Kasumi-1 (cell line): Measurements from ENCODE around the gene ATP7B.
"Not testable (repeated sequence)": the region's sequence is repeated elsewhere in the genome, so short reads cannot be mapped to it uniquely, and the experiment has no call there.

Experiments used
- DNase-seq, 2 experiments: peaks; one replicate each; lab custom pipeline; 2025; lab: John Stamatoyannopoulos, UW

ATP7B gene

DNA sequence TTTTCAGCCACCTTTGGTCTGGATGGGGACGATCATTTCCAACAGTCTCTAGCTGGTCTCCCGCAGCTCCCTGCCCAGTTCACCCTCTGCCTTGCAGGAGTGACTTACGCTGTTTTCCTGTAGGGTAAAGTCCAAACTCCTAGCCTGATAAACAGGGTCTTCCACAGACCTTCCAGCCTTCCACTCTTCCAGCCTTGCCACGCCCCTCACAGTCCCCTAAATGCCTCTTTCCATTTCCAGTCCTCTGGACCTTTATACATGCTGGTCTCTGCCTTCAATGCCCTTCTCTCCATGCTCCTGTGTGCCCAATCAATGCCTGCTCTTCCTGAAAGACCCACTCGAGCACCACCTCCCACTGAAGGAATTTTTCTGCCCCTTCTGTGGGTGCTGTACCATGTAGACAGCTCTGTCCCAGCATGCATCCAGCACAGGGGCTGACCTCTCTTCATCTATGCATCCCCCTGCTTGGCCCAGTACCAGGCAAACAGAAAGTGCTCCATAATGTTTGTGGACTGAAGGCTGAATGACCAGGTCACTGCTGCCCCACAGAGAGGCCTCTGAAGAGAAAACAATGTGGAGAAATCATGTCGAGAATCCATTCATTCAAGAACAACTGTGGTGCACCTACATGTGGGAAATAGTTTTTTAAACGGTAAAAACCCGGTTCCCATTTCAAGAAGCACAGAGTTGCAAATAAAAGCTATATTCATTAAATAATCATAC lies 4.6 kb downstream of the ATP7B start:
- no peak for DNase-seq

DNA sequence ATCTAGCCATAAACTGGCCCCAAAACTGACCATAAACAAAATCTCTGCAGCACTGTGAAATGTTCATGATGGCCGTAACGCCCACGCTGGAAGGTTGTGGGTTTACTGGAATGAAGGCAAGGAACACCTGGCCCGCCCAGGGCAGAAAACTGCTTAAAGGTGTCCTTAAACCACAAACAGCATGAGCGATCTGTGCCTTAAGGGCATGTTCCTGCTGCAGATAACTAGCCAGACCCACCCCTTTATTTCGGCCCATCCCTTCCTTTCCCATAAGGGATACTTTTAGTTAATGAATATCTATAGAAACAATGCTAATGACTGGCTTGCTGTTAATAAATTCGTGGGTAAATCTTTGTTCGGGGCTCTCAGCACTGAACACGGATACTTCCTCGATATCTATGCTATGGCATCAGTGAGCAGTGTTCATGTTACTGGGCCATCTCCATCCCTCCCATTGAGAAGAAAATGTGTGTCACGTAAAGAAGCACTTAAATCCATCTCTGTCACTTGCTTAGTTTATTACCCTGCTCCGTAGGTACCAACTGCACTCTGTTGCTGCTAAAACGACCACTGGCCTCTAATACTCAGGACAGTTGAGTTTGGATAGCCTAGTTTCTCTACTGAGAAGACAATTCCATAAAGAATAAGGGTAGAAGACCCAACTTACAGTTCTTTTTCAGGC lies 5.3 kb downstream of the ATP7B start:
- DNase-seq: no peak

DNA sequence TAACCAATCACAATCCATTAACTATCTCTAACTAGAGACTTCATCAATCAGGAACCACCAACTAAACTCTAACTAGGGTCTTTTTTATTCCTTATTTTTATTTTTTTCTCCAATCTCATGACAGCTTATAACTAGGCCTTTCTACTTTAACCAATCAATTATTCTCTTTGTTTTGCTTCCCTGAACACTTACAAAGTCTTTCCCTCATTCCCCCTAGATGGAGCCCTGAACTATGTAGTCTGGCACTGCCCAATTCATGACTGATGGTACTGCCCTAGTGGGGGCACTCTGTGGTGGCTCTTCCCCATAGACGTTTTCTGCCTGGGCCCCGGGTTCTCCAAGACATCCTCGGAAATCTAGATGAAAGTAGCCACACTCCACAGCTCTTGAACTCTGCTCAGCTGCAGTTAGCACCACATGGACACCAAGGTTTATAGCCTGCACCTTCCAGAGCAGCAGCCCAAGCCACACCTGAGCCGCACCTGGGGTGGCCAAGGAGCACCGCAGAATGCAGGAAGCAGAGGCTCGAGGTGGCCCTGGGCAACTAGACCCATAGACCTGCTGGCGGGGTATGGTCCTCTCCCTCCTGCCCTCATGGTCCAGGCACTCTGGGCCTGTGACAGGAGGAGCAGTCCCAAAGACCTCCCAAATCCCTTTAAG lies 6.6 kb downstream of the ATP7B start:
- DNase-seq: peak in 1 of 2 experiments; percentile 23

DNA sequence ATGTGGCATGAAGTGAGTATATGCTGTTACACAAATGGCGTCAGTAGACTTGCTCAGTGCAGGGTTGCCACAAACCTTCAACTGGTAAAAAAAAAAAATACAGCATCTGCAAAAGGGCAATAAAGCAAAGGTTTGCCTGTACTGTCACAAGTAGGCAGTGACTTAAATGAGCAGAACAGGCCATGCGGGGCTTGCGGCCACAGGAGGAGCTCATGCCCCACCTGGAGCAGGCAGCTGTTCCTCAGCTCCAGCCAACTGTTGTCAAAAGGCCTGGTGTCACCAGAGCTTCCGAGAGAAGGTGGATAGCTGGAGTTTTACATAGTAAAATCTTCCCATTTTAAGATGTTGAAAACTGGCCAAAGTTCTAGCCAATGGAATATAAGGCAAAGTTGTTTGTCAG lies 7.7 kb downstream of the ATP7B start:
- DNase-seq: no peak

DNA sequence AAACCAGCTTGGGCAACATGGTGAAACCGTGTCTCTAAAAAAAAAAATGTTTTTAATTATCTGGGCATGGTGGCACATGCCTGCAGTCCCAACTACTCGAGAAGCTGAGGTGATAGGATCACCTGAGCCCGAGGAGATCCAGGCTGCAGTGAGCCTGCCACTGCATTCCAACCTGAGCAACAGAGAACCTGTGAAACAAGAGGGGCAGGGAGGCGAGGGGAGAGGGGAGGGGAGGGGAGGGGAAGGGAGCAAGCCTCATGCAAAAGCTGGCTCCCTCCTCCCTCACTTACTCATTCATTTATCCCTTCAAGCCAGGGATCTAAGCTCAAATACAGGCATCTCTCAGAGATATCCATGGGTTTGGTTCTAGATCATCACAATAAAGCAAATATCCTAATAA lies 8.9 kb downstream of the ATP7B start:
- DNase-seq: no peak

DNA sequence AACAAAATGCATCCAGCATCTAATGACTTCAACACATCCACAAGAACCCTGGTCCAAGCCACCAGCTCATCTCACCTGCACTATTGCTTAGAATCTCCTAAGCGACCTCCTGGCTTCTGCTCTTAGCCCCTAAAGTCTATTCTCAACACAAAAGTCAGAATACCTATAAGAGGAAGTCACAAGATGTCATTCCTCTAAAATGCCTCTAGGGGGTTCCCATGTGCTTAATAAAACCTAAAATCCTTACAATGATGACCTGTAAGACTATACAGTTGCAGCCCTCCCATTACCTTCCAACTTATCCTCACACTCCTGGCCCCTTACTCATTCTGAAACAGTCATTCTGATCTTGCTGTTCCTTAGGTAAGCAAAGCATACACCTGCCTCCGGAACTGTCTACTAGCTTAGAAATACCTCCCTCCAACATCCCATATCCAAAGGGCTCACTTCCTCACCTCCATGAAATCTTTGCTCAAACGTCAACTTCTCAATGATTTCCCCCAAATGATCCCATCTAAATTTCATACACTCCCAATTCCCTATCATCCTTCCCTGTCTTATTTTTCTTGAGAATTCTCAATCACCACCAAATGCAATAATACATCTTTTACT lies 10.0 kb downstream of the ATP7B start:
- peak; percentile 75 to 91 for DNase-seq

DNA sequence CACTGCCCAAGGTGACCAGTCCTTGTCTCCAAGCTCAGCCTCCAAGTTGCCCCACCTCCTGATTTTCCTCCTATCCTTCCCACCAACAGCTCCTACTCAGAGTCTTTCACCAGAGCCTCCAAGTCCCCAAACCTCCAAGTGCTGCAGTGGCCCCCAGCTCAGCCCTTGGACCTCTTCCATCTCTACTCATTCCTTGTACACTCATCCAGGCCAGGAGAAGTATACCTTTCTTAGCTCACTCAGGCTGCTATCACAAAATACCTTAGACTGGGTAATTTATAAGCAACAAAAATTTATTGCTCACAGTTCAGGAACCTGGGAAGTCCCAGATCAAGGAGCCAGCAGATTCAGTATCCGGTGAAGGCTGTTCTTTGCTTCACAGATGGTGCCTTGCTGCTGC lies 11.3 kb downstream of the ATP7B start:
- no peak for DNase-seq

DNA sequence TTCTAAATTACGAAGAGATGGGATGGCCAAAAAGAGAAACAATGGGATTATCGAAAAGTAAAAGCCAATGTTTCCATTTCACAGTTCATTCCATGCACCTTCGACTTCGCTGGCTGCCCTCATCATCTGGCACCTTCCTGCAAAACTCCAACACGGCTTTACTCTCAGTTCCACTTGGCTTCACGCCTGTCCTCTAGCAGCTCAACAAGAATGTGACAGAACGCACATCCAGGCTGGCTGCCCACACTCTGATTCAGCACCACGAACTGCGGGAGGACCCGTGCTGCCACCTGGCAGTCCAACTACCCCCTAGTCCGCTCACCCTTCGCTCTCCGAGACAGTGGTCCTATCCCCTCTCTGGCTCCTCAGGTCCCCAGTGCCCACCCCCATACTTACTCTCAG lies 11.7 kb downstream of the ATP7B start:
- no peak for DNase-seq

DNA sequence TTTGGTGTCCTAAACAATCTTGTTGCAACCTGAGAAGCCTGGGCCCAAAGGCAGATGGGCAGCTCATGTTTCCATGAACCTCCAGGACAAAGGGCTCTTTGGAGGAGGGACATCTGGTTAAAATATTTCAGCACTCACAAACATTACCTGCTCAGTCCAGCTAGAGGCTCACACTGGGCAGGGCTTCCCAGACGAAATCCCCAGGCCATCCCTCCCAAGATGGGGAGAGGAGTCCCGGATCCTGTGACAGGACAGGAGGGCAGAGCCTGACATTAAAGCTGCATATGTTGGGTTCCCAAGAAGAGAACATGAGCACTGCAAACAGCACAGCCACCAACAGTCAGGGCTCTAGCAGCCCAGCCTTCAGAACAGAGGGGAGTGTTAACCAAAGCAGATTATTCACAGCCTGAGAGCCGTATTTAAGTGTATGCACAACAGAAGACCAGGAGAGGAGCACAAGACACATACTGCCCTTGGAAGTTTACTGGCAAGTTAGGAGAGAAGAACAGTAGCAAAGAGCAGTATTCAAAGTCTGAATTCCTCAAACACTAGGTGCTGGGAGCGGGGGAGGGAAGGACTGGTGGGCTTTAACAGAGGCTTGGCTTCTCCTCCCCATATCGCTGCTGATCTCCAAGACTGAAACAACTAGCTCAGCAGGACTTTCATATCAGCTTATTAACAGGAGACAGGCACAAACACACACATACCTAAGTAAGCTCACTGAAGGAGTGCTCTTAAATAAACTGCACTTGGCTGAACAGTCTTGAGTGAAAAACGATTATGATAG lies 12.3 kb downstream of the ATP7B start:
- DNase-seq: no peak

DNA sequence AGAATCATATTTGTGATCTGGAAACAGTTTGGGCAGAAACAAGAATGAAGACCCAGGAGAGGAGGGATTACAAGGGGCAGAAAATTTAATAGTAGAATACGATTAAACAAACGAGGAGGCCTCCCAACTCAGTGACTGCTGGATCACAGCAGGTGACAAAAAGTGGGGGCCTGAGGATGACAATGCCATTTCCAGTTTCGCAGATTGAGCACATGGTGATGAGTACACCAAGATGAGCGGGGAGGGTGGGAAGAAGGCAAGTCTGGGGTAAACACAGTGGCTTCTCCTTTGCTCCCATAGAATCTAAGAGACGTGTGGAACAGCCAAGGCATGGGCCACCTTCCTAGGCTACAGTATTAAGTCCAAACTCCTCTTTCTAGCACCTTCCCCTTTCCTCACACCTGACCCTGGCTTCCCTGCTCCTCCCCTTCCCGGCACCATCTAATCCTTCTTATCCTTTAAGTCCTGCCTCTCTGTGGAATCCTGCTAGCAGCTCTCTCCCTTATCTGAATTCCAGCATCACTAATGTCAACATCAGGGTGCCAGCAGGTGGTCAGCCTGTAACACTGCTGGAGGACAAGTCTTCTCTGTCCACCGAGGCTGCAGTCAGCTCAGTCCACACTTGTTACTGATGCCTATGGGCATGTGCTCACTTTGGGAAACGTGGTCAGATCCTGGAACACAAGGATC lies 13.5 kb downstream of the ATP7B start:
- no peak for DNase-seq

DNA sequence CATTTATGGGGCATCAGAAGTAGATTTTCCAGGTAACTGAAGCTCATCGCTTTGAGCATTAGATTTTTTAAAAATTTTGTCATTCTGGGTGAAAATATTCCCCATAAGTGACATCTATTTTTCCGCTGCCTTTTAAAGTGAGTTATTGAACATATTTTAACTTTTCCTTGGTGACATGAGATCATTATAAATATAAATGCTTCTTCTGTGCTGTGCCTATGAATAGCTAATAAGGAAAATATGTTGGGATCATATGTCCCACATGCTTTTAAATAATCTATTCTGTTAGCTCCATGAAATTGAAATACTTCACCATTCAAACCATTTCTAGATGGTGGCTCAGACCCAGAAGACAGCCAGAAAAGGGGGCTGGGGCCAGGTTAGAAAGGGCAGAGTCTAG lies 14.1 kb downstream of the ATP7B start:
- DNase-seq: no peak

DNA sequence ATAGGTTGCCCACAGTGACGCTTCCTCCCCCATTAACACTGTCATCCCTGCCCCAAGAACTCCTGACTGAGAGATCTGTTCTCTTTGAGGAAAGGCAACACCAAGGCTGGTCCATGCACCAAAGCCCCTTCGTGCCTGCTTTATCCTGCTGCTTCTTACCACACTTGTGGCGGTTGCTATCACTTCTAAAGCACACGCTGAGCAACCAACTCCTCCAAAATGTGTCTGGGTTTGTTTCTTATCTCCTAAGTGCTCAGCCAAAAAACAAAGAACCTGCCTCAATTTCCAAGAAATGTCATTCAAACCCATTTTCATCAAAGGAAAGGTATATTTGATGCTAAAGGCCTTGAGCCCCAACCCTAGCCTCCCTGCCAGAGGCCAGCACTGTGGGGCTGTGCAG lies 14.6 kb downstream of the ATP7B start:
- DNase-seq: no peak

DNA sequence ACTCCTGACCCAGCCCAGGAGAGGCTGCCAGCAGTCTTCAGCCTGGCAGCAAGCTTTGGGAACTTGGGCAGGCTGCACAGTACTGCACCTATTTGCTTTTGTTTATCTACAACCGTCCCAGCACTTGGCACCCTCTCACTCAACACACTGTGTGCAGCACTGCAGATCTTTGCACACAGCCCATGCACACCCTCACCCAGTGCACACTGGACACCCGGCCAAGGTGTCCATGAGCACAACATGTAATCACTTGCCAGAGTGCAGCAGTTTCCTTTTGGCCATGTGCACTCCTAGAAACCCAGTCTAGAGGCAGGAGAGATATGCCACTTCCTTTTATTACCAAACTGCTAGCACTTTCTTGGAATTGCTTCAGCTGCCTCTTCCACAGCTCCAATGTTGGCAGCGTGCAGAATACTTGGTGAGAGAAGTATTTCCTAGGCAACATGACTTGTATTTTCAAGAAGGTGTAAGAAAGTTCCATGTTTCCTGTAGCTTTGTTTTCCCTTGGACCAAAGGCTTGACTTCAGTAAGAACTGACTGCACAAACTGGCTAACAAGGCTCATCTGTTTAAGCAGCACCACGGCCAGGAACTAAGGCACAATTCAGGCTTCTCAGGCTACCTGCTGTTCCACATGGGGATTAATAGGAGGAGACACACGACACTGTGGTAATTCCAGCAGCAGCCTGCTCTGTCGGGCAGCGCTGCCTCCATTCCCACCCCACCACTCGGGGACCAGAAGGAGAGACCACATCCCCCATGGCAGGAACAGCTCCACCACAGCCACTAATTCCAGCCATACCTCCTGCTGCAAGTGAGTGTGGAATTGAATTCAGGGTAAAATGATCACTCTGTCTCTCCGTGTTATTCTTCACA lies 15.3 kb downstream of the ATP7B start:
- DNase-seq: peak; percentile 56 to 71

DNA sequence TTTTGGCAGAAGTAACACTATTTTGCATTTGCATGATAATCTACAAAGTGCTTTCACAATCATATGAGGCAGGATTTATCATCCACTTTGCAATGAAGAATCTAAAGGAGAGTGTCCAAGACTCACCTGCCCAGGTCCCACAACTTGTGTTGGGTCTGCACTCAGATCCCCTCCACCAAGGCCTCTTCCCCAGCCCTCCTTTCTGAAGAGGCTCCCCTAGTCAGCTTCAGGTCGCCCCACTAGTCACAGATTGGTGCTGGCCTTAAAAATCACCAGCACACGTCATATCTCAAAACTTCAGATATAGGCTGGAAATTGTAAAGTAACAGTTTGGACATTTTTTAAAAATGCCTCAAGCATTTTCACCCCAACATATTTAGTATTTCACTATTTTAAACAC lies 17.5 kb downstream of the ATP7B start:
- no peak for DNase-seq

DNA sequence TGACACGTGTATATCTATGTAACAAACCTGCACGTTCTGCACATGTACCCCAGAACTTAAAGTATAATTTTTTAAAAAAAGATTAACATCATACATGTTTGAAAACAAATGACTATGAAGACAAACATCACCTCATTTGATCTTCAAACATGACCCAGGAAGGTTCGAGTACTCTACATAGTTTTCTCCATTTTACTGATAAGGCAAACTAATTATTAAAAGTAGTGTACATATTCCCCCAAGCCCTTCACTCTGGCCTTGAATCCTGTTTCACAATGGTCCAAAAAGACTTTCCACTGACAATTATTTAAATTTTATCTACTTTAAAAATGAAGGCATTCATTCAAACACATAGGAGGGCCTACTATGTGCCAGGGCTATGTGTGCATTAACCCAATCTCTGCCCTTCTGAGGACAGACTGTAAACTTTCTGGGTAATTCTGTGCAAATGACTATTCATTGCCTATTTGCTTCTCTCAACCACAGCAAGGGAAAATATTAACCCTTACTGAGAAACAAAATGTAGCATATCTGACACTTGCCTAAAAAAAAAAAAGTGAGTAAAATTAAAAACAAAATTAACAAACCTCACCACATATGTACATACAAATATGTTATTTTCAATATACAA lies 22.1 kb downstream of the ATP7B start:
- no peak for DNase-seq

DNA sequence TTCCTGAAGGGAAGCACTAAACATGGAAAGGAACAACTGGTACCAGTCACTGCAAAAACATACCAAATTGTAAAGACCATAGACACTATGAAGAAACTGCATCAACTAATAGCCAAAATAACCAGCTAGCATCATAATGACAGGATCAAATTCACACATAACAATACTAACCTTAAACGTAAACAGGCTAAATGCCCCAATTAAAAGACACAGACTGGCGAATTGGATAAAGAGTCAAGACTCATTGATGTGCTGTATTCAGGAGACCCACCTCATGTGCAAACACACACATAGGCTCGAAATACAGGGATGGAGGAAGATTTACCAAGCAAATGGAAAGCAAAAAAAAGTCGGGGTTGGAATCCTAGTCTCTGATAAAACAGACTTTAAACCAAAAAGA lies 26.3 kb downstream of the ATP7B start:
- not testable (repeated sequence) for DNase-seq

DNA sequence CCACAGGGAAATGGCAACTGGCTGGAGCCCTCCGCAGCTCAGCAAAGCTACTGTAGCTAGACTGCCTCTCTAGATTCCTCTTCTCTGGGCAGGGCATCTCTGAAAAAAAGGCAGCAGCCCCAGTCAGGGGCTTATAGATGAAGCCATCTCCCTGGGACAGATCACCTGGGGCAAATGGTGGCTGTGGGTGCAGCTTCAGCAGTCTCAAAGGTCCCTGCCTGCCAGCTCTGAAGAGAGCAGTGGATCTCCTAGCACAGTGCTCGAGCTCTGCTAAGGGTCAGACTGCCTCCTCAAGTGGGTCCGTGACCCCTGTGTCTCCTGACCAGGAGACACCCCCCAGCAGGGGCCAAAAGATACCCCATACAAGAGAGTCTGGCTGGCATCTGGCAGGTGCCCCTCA lies 28.0 kb downstream of the ATP7B start:
- DNase-seq: not testable (repeated sequence)

DNA sequence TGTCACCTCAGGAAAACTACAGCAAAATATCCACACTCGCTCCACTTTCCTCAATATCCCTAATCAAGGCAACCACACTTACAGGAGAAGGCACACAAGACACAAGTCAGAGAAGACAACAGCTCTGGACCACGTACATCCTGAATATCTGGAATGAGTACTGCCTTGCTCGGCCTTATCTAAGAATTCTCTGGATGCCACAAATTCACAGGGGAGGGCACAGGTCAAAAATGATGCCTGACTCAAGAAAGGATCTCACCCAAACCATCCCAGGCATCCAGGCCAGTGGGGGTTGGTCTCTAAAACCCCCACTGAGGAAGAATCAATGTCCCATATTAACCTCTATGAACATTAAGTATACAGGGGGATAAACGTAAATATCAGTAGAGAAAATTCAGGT lies 29.9 kb downstream of the ATP7B start:
- no peak for DNase-seq

DNA sequence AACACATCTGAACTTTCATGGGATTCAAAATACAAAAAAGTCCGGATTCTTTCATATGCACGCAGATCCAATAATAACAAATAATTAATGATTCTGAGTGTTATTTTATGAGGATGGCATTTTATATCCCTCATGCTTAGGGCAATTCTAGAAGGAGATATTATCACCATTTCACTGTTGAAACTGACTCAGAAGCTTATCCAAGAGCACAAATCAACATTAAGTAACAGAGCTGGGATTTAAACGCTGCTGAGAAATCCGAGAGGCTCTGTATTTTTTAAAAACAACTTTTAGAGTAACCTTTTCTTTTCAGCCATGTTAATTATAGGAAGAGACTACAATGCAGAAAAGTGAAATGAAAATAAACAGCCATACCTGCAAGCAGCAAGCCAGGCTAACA lies 30.3 kb downstream of the ATP7B start:
- DNase-seq: no peak
